ENCODE data around the gene SELENOI.
A peak's percentile ranks its signal among the peaks of the same experiment; 100 is the strongest.
"Not testable (repeated sequence)": the region's sequence is repeated elsewhere in the genome, so short reads cannot be mapped to it uniquely, and the experiment has no call there.

SELENOI gene

DNA sequence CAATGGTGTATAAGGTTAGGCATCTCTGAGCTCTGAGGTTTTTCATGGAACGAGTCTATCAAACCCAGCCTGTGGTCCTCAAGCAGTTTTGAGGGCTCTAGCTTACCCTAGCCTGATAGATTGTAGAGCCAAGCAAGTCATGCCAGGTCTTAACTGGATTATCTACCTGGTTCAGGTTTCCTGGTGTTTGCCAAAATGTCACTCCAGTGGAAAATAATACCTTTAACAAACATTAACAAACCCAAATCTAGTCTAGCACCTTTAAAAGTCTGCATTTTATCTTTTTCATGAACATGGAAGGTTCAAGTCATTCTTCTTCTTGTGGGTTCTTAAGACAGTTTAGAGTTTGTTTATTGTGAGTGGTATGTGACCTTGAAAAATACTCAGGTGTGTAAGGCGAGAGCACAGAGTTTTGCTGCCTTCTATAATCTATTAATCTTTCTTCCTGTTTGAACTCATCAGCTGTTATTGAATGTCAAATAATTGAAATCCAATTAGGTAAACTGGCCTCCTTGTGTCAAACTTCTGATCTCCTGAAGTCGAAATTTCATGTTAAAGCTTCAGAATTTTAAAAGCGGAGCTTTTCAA is 14.0 kb downstream of the SELENOI start:
- no peak for DNase-seq (ENCODE audit: low spot score)

DNA sequence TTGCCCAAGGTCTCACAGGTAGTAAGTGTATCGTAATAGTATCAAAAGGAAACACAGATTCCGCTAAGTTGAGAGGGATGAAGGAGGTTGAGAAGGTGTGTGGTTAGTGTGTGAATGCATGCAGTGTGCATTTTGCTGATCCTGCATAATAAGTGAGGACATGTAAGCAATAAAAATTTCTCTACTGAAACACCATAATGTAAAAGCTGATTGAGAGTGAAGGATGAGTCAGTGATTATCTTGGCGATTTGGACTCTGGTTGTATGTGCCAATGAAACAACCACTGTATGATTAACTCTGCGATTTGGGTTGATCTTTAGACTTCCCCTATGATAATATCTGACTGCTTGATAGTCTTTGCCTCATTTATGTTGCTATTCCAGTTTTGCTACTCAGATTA is 17.4 kb downstream of the SELENOI start:
- DNase-seq (ENCODE audit: low spot score): no peak

DNA sequence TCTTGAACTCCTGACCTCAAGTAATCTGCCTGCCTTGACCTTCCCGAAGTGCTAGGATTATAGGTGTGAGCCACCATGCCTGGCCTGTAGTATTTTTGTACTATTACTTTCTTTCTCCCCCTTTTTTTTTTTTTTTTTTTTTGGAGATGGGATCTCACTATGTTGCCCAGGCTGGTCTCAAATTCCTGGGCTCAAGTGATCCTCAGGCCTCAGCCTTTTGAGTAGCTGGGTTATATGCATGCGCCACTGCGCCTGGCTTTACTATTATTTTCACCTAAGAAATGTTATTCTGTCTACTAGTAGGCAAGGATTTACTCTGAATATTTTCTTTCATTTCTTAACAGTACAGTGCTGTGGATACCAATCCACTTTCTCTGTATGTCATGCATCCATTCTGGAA is 18.0 kb downstream of the SELENOI start:
- DNase-seq (ENCODE audit: low spot score): no peak

DNA sequence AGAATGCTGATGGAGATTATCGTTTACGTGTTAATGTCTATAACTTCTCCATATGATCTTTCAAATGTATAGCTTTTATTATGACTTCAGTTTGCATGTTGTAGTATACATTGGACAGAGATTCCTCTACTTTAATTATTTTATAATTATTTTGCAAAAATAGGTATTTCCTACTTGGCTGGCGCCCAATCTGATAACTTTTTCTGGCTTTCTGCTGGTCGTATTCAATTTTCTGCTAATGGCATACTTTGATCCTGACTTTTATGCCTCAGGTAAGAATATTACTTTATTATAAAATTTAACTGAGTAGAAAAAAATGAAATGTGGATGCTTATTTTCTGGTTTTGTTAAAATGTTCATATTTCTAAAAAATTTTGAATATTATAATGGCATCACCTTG is 18.7 kb downstream of the SELENOI start:
- no peak for DNase-seq (ENCODE audit: low spot score)

DNA sequence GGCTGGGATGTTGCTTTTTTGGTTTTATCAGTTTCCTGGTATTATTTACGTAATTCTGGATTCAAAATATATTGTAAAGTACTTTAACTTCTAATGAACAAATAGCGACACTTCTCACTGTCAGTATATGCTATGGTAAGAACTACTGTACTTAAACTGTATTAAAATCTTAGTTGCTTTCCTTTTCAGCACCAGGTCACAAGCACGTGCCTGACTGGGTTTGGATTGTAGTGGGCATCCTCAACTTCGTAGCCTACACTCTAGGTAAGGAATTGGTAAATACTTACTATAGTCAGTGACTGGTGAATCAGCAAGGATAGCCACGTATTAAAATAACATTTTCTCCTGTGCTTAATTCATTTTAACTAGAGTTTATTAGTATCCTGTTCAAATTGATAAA is 21.0 kb downstream of the SELENOI start:
- no peak for DNase-seq (ENCODE audit: low spot score)

DNA sequence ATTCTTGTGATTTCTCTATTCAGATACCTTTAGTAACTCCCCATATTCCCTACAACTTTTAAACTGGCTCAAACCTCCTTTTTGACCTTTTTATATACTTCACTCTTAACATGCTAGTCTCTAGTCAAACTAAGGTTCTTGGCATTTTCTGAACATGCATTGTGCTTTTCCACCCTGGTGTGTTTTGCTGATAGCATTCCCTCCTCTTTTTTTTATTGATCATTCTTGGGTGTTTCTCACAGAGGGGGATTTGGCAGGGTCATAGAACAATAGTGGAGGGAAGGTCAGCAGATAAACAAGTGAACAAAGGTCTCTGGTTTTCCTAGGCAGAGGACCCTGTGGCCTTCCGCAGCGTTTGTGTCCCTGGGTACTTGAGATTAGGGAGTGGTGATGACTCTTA is 23.7 kb downstream of the SELENOI start:
- DNase-seq (ENCODE audit: low spot score): not testable (repeated sequence)

DNA sequence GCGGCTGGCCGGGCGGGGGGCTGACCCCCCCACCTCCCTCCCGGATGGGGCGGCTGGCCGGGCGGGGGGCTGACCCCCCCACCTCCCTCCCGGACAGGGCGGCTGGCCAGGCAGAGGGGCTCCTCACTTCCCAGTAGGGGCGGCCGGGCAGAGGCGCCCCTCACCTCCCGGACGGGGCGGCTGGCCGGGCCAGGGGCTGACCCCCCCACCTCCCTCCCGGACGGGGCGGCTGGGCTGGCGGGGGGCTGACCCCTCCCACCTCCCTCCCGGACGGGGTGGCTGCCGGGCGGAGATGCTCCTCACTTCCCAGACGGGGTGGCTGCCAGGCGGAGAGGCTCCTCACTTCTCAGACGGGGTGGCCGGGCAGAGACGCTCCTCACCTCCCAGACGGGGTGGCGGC is 25.0 kb downstream of the SELENOI start:
- DNase-seq (ENCODE audit: low spot score): not testable (repeated sequence)

DNA sequence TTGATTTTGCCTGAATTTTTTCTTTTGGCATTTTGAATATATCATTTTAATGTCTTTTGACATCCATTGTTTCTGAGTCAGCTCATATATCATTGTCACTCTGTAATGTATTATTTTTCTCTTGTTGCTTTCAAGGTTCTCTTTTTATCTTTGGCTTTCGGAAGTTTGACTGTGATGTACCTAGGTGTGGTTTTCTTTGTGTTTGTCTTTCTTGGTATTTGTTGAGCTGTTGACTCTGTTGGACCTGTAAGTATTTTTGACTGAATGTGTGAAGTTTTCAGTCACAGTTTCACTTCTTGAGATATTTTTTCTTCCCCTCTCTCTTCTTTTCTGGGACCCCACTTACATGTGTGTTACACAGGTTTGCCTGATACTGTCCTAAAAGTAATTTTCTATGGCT is 30.9 kb downstream of the SELENOI start:
- no peak for DNase-seq (ENCODE audit: low spot score)

DNA sequence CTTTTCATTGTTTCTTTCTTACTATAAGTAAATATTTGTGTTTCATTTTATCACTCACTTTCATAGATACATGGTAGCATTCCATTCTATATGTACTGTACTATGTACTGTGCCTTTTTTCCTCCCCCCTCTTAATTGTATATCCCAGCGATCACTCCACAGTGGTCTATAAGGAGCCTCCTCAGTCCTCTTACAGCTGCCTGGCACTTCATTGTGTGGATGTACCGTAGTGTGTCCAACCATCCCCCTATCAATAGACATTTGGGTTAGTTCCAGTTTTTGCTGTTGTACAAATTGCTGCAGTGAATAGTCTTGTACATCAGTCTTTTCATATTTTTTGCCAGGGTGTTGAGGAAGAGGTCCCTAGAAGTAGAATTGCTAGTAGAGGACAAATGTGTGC is 34.3 kb downstream of the SELENOI start:
- no peak for DNase-seq (ENCODE audit: low spot score)

DNA sequence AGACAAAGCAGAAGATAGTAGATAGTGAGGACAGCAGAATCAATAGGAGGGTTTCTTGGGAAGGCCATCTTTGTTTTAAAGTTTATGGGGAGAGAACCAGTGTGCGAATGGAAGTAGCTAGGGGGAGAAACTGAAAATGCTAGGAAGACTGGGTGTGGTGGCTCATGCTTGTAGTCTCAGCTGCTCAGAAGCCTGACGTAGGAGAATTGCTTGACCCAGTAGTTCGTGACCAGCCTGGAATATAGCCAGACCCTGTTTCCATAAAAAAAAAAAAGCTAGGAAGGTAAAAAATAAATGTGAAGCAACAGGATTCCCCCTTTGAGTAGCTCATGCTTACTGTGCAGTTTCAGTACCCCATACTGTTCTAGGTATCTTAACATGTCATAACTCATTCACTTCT is 36.6 kb downstream of the SELENOI start:
- DNase-seq (ENCODE audit: low spot score): no peak

DNA sequence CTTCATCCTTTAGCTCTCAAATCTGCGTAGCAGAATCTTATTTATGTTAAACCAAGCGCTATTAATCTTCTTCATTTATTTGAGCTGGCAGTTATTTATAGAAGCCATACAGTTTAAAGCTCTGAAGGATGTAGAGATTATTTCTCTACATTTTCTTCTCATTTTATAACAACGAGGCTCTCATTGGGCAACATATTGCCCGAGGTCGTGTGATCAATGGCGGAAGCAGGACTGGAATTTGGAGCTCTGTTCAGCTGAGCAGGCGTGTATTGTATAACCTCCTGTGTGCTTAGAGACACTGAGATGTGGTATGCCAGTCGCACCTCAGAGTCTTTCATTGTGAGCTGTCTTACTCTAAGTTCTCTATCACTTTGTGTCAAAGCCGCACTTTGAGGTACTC is 38.2 kb downstream of the SELENOI start:
- DNase-seq (ENCODE audit: low spot score): peak; percentile 3

DNA sequence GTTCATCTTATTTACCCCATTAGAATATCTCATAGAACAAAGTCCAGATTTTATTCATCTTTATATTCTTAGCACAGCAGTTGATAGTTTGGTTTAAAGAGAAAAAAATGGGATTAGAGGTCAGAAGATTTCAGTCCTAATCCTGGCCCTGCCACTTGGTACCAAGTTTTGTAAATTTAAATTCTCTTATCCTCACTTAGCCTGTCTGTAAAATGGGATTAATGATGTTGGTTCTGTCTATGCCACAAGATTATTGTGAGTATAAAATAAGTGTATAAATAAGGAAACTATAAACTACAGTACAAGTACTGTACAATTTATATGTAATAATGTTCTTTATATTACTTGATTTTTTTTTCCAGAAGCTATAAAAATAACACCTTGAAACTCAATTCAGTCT is 38.7 kb downstream of the SELENOI start:
- no peak for DNase-seq (ENCODE audit: low spot score)

DNA sequence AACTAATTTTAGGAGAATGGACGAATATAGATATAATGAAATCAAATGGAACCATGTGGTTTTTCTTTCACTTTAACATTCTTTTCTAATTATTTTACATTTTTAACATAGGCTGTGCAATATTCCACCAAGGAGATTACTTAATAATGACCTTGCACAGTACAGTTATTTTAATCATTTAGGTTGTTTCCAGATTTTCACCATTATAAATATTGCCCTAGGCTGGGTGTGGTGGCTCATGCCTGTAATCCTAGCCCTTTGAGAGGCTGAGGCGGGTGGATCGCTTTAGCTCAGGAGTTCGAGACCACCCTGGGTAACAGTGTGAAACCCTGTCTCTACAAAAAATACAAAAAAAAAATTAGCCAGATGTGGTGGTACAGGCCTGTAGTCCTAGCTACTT is 41.2 kb downstream of the SELENOI start:
- DNase-seq (ENCODE audit: low spot score): no peak

DNA sequence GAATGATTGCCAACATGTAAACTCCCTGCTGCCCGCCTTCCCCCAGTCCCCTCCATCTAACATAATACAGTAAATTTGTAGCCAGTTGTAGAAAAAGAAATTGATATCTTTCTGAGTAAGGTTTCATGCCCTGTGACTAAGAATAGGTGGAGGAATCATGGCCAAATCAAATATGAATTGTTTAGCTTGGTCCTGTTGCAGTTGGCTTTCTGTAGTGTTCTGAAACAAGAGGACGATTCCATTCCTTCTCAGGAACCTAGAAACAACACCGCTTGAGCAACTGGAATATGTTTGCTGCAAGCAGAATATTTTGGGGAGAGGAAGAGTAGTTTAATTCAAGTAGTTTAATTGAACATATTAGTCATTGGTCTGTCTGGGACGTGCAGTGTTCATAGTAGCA is 48.8 kb downstream of the SELENOI start:
- DNase-seq (ENCODE audit: low spot score): no peak

DNA sequence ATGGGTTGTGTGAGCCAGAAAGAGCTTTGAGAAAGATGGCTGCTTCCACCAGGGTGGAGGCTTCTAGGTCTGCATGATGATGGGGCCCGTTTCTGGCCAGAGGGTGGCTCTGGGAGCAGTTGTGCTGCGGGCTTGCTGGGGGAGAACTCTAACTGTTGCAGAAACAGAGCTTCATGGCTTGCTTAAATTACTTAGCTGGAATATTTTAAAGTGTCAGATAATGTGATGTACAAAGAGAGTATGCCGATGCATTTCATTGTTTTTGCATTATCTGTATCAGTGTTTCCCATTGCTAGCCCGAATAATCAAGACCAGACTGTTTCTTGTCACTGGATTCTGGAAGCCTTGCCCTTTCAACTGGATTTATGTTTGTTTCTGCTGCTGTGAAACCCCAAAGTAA is 49.5 kb downstream of the SELENOI start:
- DNase-seq (ENCODE audit: low spot score): no peak

DNA sequence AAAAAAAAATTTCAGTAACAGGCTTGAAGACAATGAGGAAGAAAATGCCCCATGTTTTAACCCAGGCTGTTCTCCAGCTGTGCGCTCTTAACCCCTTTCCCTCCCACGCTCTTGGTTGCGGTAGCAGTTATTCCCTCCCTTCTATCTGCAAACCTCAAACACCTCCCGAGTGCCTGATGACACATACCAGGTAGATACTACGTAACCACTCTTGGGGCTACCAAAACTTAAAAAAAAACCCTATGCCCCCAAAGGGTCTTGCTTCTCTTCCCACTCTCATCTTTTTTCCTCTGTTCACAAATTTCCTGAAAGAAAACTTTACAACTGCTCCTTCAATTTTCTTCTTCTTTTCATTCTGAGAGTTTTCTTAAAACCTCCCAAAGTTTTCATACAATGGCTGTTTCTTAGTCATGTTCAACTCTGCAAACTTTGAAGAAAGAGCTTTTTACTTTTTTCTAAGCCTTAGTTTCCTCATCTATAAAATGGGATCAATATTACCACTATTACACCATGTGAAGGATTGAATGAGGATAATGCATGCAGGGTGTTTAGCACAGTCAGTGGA is 50.9 kb downstream of the SELENOI start:
- DNase-seq (ENCODE audit: low spot score): no peak

DNA sequence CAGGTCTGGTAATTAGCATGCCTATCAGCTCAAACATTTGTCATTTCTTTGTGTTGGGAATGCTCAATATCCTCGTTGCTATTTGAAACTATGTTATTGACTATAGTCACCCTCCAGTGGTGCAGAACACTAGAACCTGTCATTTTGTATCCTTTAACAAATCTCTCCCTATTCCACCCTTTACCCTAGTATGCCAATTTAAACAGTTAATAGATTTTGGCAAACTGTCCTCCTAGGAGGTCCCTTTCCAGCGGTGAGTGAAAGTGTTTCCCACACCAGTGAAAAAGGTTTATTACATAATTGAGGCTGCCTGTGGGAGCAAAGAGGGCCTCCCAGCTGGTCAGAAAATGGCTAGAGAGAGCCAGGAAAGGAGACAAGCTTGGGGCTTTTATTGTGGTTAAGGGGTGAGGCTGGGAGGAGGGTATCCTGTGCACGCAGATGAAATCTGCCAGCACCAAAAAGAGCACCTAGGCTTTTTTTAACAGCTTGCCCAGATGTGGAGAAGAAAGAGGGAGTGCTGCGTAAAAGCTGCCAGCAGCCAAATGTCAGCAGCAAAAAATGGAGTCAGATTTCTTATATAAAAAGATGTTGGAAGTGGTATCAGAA is 53.9 kb downstream of the SELENOI start:
- no peak for DNase-seq (ENCODE audit: low spot score)

DNA sequence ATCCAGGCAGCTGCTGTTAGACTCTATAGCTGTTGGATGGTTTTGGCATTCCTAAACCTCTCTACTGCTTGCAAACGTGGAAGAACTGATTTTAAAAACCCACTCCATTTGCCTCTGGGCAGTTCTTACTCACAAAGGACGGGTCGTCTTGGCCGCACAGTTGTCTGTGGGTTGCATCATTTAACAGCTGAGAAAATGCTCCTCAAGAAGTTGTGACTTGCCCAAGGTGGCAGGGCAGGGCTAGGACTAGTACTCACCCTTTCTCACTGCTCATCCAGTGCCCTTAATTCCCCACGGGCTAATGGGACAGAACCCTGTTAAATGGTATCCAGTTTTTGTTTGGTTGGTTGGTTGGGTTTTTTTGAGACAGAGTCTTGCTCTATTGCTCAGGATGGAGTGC is 54.8 kb downstream of the SELENOI start:
- DNase-seq (ENCODE audit: low spot score): no peak

DNA sequence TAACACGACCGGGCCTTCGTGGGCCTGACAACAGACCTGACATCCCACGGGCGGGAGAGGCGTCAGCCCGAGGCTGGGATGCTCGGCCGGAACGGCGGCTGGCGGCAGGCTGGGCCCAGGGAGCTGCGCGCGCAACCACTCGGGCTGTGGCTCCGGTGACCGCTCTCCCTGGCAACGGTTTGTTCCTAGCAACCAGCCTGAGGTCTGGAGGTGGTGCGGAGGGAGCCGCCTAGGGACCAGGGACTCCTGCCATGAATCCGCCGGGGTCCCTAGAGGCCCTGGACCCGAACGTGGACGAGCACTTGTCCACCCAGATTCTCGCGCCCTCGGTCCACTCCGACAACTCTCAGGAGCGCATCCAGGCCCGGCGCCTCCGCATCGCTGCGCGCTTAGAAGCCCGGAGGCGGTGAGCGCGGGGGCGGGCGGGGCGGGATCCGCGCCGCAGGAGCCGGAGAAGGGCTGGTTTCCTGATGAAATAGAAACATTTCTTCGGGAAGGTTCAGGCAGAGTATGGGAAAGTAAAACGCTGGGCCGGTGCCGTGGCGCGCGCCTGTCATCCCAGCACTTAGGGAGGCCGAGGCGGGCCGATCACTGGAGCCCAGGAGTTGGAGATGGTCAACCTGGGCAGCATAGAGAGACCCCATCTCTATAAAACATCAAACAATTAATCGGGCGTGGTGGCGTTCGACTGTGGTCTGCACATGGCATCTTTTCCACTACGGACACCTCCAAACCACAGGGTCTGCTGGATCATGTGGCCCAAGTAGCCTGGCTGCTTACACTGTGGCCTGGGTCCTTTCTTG is 56.0 kb downstream of the SELENOI start, which contains the start of gene DRC1:
Gene DRC1, plus strand, starts transcription at position 182 of the 803 bp plus-strand sequence. Its CDS starts 70 bp downstream, at position 252.
- DNase-seq (ENCODE audit: low spot score): peak; percentile 37

DNA sequence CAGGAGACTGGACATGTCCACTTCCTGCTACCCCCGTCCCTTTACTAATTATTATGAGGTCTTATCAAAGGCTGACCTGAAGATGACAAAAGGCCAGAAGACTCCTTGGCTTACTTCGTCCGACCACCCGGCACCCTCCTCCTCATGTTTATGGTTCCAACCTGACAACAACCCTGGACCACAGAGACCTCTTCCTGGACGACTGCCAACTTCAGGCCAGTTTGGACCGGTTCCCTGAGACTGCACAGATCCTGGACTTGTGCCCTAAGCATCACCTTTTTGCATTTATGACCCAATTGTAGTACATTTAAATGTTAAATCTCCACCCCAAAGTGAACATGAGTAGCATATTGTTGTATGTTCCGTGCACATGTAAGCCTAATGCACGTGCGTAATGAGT is 61.6 kb downstream of the SELENOI start:
- no peak for DNase-seq (ENCODE audit: low spot score)

DNA sequence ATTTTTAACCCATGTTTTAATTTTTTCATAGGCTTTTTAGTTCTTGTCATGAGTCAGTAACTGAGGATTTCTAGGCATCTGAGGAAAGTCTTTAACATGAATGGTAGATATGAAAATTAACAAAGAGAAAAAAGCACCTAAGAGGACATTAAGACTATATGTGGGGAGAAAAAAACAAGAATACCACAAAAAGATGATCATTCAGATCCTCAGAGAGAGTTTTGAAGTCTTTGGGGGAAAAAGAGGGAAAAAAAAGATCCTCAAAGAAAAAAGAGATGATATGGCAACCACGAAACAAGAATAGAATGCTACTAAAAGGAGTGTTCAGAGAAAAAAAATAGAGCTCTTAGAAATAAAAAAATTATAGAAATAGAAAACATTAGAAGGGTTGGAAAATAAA is 63.8 kb downstream of the SELENOI start:
- DNase-seq (ENCODE audit: low spot score): no peak

DNA sequence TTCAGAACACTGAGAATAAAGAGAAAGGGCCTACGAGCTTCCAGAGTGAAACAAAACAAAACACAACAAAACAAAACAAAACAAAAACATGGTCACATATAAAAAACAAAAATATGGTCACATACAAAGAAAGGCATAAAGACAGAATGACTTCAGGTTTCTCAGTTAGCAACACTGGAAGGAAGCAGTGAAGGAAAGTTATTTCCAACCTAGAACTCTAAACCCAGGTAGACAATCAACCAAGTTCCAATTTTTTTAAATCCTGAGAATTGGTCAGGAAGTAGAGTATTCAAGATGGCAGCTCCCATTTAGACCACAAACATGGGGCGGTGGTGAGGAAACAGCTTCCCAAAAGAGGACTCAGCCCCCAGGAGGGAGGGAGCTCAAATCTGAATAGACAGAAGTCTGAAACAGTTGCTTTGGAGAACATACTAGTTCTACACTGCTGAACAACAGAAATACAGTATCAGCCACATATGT is 64.9 kb downstream of the SELENOI start:
- no peak for DNase-seq (ENCODE audit: low spot score)

DNA sequence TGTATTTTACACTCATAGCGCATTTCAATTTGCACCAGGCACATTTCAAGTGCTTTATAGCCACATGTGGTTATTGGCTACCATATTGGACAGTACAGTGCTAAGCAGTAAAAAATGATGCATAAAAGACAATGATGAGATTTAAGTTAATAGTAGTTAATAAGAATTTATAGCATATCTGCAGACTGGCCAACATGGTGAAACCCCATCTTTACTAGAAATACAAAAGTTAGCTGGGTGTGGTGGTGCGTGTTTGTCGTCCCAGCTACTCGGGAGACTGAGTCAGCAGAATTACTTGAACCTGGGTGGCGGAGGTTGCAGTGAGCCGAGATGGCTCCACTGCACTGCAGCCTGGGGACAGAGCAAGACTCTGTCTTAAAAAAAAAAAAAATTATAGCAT is 65.5 kb downstream of the SELENOI start:
- no peak for DNase-seq (ENCODE audit: low spot score)
